Measurements from ENCODE around the gene NLGN4Y.
"Not testable (repeated sequence)": the region's sequence is repeated elsewhere in the genome, so short reads cannot be mapped to it uniquely, and the experiment has no call there.

The NLGN4Y gene

GRCh38 chrY:14825728-14826127, 301.4 kb downstream of the NLGN4Y start:
- H3K4me3 ChIP-seq (ENCODE audit: low read depth in 1 of 5, low read length in 5 of 5) = no peak overlapping the region
- H3K9ac ChIP-seq (ENCODE audit: low read length in 5 of 5) = no peak overlapping the region
- H3K27ac ChIP-seq (ENCODE audit: low read depth, low read length) = no peak overlapping the region

GRCh38 chrY:14828531-14828930, 304.2 kb downstream of the NLGN4Y start:
- H3K4me1 ChIP-seq (ENCODE audit: control insufficient read depth in 5 of 5, insufficient read depth in 5 of 5, low read length in 5 of 5) = no peaks in the 10 kb centered on the region
- no peak overlapping the region for H3K9ac ChIP-seq (ENCODE audit: low read length in 5 of 5)
- H3K27ac ChIP-seq (ENCODE audit: low read depth, low read length) = no peak overlapping the region
- no peaks in the 10 kb centered on the region for H3K36me3 ChIP-seq (ENCODE audit: control insufficient read depth in 5 of 5, insufficient read depth in 5 of 5, low read length in 5 of 5)
- H3K9me3 ChIP-seq (ENCODE audit: control insufficient read depth in 5 of 5, low read length in 5 of 5) = no peaks in the 10 kb centered on the region
- H3K4me3 ChIP-seq (ENCODE audit: low read depth in 1 of 5, low read length in 5 of 5) = no peak overlapping the region
- H3K27me3 ChIP-seq (ENCODE audit: control insufficient read depth in 5 of 5, insufficient read depth in 4 of 5, low read length in 5 of 5) = no peaks in the 10 kb centered on the region

More at GRCh38 chrY:14825728-14826127, 301.4 kb downstream of the NLGN4Y start:
- Histone ChIP-seq H3K9me3 (ENCODE audit: control insufficient read depth in 5 of 5, low read length in 5 of 5) (no peaks in the 10 kb centered on the region), H3K27me3 (ENCODE audit: control insufficient read depth in 5 of 5, insufficient read depth in 4 of 5, low read length in 5 of 5) (no peaks in the 10 kb centered on the region), H3K4me1 (ENCODE audit: control insufficient read depth in 5 of 5, insufficient read depth in 5 of 5, low read length in 5 of 5) (no peaks in the 10 kb centered on the region), H3K36me3 (ENCODE audit: control insufficient read depth in 5 of 5, insufficient read depth in 5 of 5, low read length in 5 of 5) (no peaks in the 10 kb centered on the region)

GRCh38 chrY:14829366-14829885, 305.1 kb downstream of the NLGN4Y start:
- no peaks in the 10 kb centered on the region for H3K27me3 ChIP-seq (ENCODE audit: control insufficient read depth in 5 of 5, insufficient read depth in 4 of 5, low read length in 5 of 5)
- no peaks in the 10 kb centered on the region for H3K36me3 ChIP-seq (ENCODE audit: control insufficient read depth in 5 of 5, insufficient read depth in 5 of 5, low read length in 5 of 5)
- no peak overlapping the region for H3K27ac ChIP-seq (ENCODE audit: low read depth, low read length)
- H3K9me3 ChIP-seq (ENCODE audit: control insufficient read depth in 5 of 5, low read length in 5 of 5) = no peaks in the 10 kb centered on the region
- H3K9ac ChIP-seq (ENCODE audit: low read length in 5 of 5) = no peak overlapping the region
- H3K4me3 ChIP-seq (ENCODE audit: low read depth in 1 of 5, low read length in 5 of 5) = no peak overlapping the region
- H3K4me1 ChIP-seq (ENCODE audit: control insufficient read depth in 5 of 5, insufficient read depth in 5 of 5, low read length in 5 of 5) = no peaks in the 10 kb centered on the region

GRCh38 chrY:14834103-14835060, 310.1 kb downstream of the NLGN4Y start:
- no peak overlapping the region for H3K27ac ChIP-seq (ENCODE audit: low read depth, low read length)
- H3K9me3 ChIP-seq (ENCODE audit: control insufficient read depth in 5 of 5, low read length in 5 of 5) = no peaks in the 10 kb centered on the region
- no peaks in the 10 kb centered on the region for H3K27me3 ChIP-seq (ENCODE audit: control insufficient read depth in 5 of 5, insufficient read depth in 4 of 5, low read length in 5 of 5)
- H3K4me3 ChIP-seq (ENCODE audit: low read depth in 1 of 5, low read length in 5 of 5) = no peak overlapping the region
- H3K9ac ChIP-seq (ENCODE audit: low read length in 5 of 5) = no peak overlapping the region
- no peaks in the 10 kb centered on the region for H3K36me3 ChIP-seq (ENCODE audit: control insufficient read depth in 5 of 5, insufficient read depth in 5 of 5, low read length in 5 of 5)
- H3K4me1 ChIP-seq (ENCODE audit: control insufficient read depth in 5 of 5, insufficient read depth in 5 of 5, low read length in 5 of 5) = no peaks in the 10 kb centered on the region

GRCh38 chrY:14837466-14837865, 313.1 kb downstream of the NLGN4Y start:
- H3K4me1 ChIP-seq (ENCODE audit: control insufficient read depth in 5 of 5, insufficient read depth in 5 of 5, low read length in 5 of 5) = no peaks in the 10 kb centered on the region
- H3K9ac ChIP-seq (ENCODE audit: low read length in 5 of 5) = no peak overlapping the region
- H3K27ac ChIP-seq (ENCODE audit: low read depth, low read length) = no peak overlapping the region
- no peaks in the 10 kb centered on the region for H3K27me3 ChIP-seq (ENCODE audit: control insufficient read depth in 5 of 5, insufficient read depth in 4 of 5, low read length in 5 of 5)
- no peaks in the 10 kb centered on the region for H3K9me3 ChIP-seq (ENCODE audit: control insufficient read depth in 5 of 5, low read length in 5 of 5)
- H3K4me3 ChIP-seq (ENCODE audit: low read depth in 1 of 5, low read length in 5 of 5) = no peak overlapping the region
- H3K36me3 ChIP-seq (ENCODE audit: control insufficient read depth in 5 of 5, insufficient read depth in 5 of 5, low read length in 5 of 5) = no peaks in the 10 kb centered on the region

- Histone ChIP-seq H3K36me3 (ENCODE audit: control insufficient read depth in 5 of 5, insufficient read depth in 5 of 5, low read length in 5 of 5) (no peaks in the 10 kb centered on the region), H3K27me3 (ENCODE audit: control insufficient read depth in 5 of 5, insufficient read depth in 4 of 5, low read length in 5 of 5) (no peaks in the 10 kb centered on the region), H3K4me1 (ENCODE audit: control insufficient read depth in 5 of 5, insufficient read depth in 5 of 5, low read length in 5 of 5) (no peaks in the 10 kb centered on the region), H3K9ac (ENCODE audit: low read length in 5 of 5) (no peak overlapping the region), H3K4me3 (ENCODE audit: low read depth in 1 of 5, low read length in 5 of 5) (no peak overlapping the region), H3K27ac (ENCODE audit: low read depth, low read length) (no peak overlapping the region), H3K9me3 (ENCODE audit: control insufficient read depth in 5 of 5, low read length in 5 of 5) (no peaks in the 10 kb centered on the region)
Measured at GRCh38 chrY:14850734-14851133, 326.4 kb downstream of the NLGN4Y start.

GRCh38 chrY:14860448-14860847, 336.1 kb downstream of the NLGN4Y start:
- Histone ChIP-seq H3K9ac (ENCODE audit: low read length in 5 of 5) (no peak overlapping the region), H3K27ac (ENCODE audit: low read depth, low read length) (no peak overlapping the region), H3K9me3 (ENCODE audit: control insufficient read depth in 5 of 5, low read length in 5 of 5) (no peaks in the 10 kb centered on the region), H3K4me1 (ENCODE audit: control insufficient read depth in 5 of 5, insufficient read depth in 5 of 5, low read length in 5 of 5) (no peaks in the 10 kb centered on the region), H3K36me3 (ENCODE audit: control insufficient read depth in 5 of 5, insufficient read depth in 5 of 5, low read length in 5 of 5) (no peaks in the 10 kb centered on the region), H3K4me3 (ENCODE audit: low read depth in 1 of 5, low read length in 5 of 5) (no peak overlapping the region), H3K27me3 (ENCODE audit: control insufficient read depth in 5 of 5, insufficient read depth in 4 of 5, low read length in 5 of 5) (no peaks in the 10 kb centered on the region)

- not testable (repeated sequence) for H3K4me1 ChIP-seq (ENCODE audit: control insufficient read depth in 5 of 5, insufficient read depth in 5 of 5, low read length in 5 of 5); H3K36me3 ChIP-seq (ENCODE audit: control insufficient read depth in 5 of 5, insufficient read depth in 5 of 5, low read length in 5 of 5); H3K4me3 ChIP-seq (ENCODE audit: low read depth in 1 of 5, low read length in 5 of 5); H3K9me3 ChIP-seq (ENCODE audit: control insufficient read depth in 5 of 5, low read length in 5 of 5); H3K27me3 ChIP-seq (ENCODE audit: control insufficient read depth in 5 of 5, insufficient read depth in 4 of 5, low read length in 5 of 5); H3K27ac ChIP-seq (ENCODE audit: low read depth, low read length); H3K9ac ChIP-seq (ENCODE audit: low read length in 5 of 5)
Measured at GRCh38 chrY:14861033-14861432, 336.7 kb downstream of the NLGN4Y start.

- no peaks in the 10 kb centered on the region for H3K36me3 ChIP-seq (ENCODE audit: control insufficient read depth in 5 of 5, insufficient read depth in 5 of 5, low read length in 5 of 5)
- no peaks in the 10 kb centered on the region for H3K27me3 ChIP-seq (ENCODE audit: control insufficient read depth in 5 of 5, insufficient read depth in 4 of 5, low read length in 5 of 5)
- H3K4me1 ChIP-seq (ENCODE audit: control insufficient read depth in 5 of 5, insufficient read depth in 5 of 5, low read length in 5 of 5) = no peaks in the 10 kb centered on the region
- H3K27ac ChIP-seq (ENCODE audit: low read depth, low read length) = no peak overlapping the region
- no peak overlapping the region for H3K9ac ChIP-seq (ENCODE audit: low read length in 5 of 5)
- no peaks in the 10 kb centered on the region for H3K9me3 ChIP-seq (ENCODE audit: control insufficient read depth in 5 of 5, low read length in 5 of 5)
- H3K4me3 ChIP-seq (ENCODE audit: low read depth in 1 of 5, low read length in 5 of 5) = no peak overlapping the region
Measured at GRCh38 chrY:14871971-14872370, 347.6 kb downstream of the NLGN4Y start.

Measured in subcutaneous abdominal adipose tissue (tissue), 5 donors.